GM12892 (cell line): ENCODE data around the gene ZNF827.
A peak's percentile ranks its signal among the peaks of the same experiment; 100 is the strongest.

Experiments used
- DNase-seq: peaks from one replicate; pipeline ENCODE4 v3.0.0; 2011; ENCODE audit not compliant: insufficient read length
- FAIRE-seq: peaks from 2 replicates; lab custom pipeline; 2011; peaks lifted over from hg19 to GRCh38; lab: Jason Lieb, UNC
- POLR2A ChIP-seq: IDR thresholded peaks from 2 replicates; pipeline ENCODE4 v1.6.1; 2011; ENCODE audit warnings: low read depth, low read length, control low read depth
- POLR2AphosphoS5 ChIP-seq: IDR thresholded peaks from 2 replicates; pipeline ENCODE4 v1.6.1; 2011; ENCODE audit warnings: low read depth, low read length, control low read depth
- TAF1 ChIP-seq: IDR thresholded peaks from 2 replicates; pipeline ENCODE4 v1.6.1; 2011; ENCODE audit warnings: low read depth, mild to moderate bottlenecking, control low read depth, low read length, borderline replicate concordance

The ZNF827 gene

GRCh38 chr4:145881576-145881975, 57.0 kb downstream of the ZNF827 start:
- DNase-seq (no peak), FAIRE-seq (no peak)
- no peak for TF ChIP-seq TAF1
- TF ChIP-seq POLR2A = no peak
- no peak for TF ChIP-seq POLR2AphosphoS5

- no peak for TF ChIP-seq POLR2AphosphoS5
- no peak for TF ChIP-seq POLR2A
- no peak for TF ChIP-seq TAF1
- FAIRE-seq = peak; percentile 58
Measured at GRCh38 chr4:145880355-145880960, 58.2 kb downstream of the ZNF827 start.

GRCh38 chr4:145879598-145879997, 59.0 kb downstream of the ZNF827 start:
- TF ChIP-seq POLR2AphosphoS5 (no peak), POLR2A (no peak), TAF1 (no peak)
- no peak for FAIRE-seq

More at GRCh38 chr4:145880355-145880960, 58.2 kb downstream of the ZNF827 start:
- DNase-seq = no peak

GRCh38 chr4:145878501-145879435, 59.9 kb downstream of the ZNF827 start:
- DNase-seq = no peak
- no peak for FAIRE-seq
- no peak for TF ChIP-seq TAF1

More at GRCh38 chr4:145879598-145879997, 59.0 kb downstream of the ZNF827 start:
- no peak for DNase-seq

GRCh38 chr4:145876531-145877180, 62.0 kb downstream of the ZNF827 start:
- peak; percentile 27 for FAIRE-seq
- no peak for DNase-seq
- TF ChIP-seq POLR2AphosphoS5 (no peak), POLR2A (no peak), TAF1 (no peak)

- FAIRE-seq = no peak
- TF ChIP-seq POLR2A (no peak), TAF1 (no peak), POLR2AphosphoS5 (no peak)
- no peak for DNase-seq
Measured at GRCh38 chr4:145873901-145874300, 64.7 kb downstream of the ZNF827 start.

GRCh38 chr4:145871209-145871608, 67.4 kb downstream of the ZNF827 start:
- DNase-seq = no peak
- no peak for FAIRE-seq

GRCh38 chr4:145870155-145871020, 68.2 kb downstream of the ZNF827 start:
- DNase-seq (no peak), FAIRE-seq (peak; percentile 14)
- TF ChIP-seq POLR2AphosphoS5 = no peak
- no peak for TF ChIP-seq POLR2A
- no peak for TF ChIP-seq TAF1

More at GRCh38 chr4:145871209-145871608, 67.4 kb downstream of the ZNF827 start:
- TF ChIP-seq POLR2AphosphoS5 (no peak), TAF1 (no peak)

- peak; percentile 83 for FAIRE-seq
- TF ChIP-seq POLR2A (no peak), TAF1 (no peak), POLR2AphosphoS5 (no peak)
- no peak for DNase-seq
Measured at GRCh38 chr4:145868637-145869409, 69.8 kb downstream of the ZNF827 start.

- FAIRE-seq (no peak), DNase-seq (no peak)
- TF ChIP-seq TAF1 (no peak), POLR2A (no peak), POLR2AphosphoS5 (no peak)
Measured at GRCh38 chr4:145867406-145867805, 71.2 kb downstream of the ZNF827 start.

- FAIRE-seq (no peak), DNase-seq (no peak)
- no peak for TF ChIP-seq POLR2A
Measured at GRCh38 chr4:145866991-145867390, 71.6 kb downstream of the ZNF827 start.
